HEK293 (cell line): Measurements from ENCODE around the gene TBC1D17.

Source experiments
- CTCF ChIA-PET: fragments of 350-600 bp; formaldehyde crosslinking; extraction: SDS; loops from one replicate; lab custom pipeline; 2021; ENCODE audit warnings: antibody characterized with exemption; lab: Yijun Ruan, JAX
- POLR2A ChIA-PET: fragments of 300-600 bp; formaldehyde crosslinking; extraction: SDS; loops from one replicate; lab custom pipeline; 2020; ENCODE audit warnings: antibody characterized with exemption, inconsistent platforms; lab: Yijun Ruan, JAX
- H3K27ac ChIP-seq: fragments of 200-500 bp; sonication (Bioruptor generic); 2 replicates; pipeline ENCODE4 v1.5.1; 2014; ENCODE audit warnings: low read depth, low read length, control low read depth, inconsistent platforms; ENCODE audit errors: extremely low read depth
- H3K36me3 ChIP-seq, 2 experiments: fragments of 200-500 bp in 1 of 2; sonication (Bioruptor generic) in 1 of 2; 1 replicate in 1 of 2; 2 replicates in 1 of 2; pipeline ENCODE4 v1.5.1; 2014 to 2017; ENCODE audit warnings: inconsistent platforms in 2 of 2, low read length in 2 of 2; ENCODE audit not compliant: control insufficient read depth in 2 of 2, insufficient read depth in 1 of 2
- H3K4me1 ChIP-seq: fragments of 200-500 bp; sonication (Bioruptor generic); 2 replicates; pipeline ENCODE4 v1.5.1; 2014; ENCODE audit warnings: mild to moderate bottlenecking, low read length, inconsistent platforms; ENCODE audit not compliant: control insufficient read depth, insufficient read depth
- H3K4me3 ChIP-seq: 2 replicates; pipeline ENCODE4 v1.5.1; 2011; ENCODE audit warnings: low read depth, mild to moderate bottlenecking, control low read depth, low read length, moderate library complexity
- H3K9me3 ChIP-seq: fragments of 200-500 bp; sonication (Bioruptor generic); 2 replicates; pipeline ENCODE4 v1.5.1; 2014; ENCODE audit warnings: low read depth, low read length, inconsistent platforms; ENCODE audit not compliant: control insufficient read depth, insufficient read depth
- BCL11B ChIP-seq: fragments of 450-650 bp; formaldehyde crosslinking; IDR thresholded peaks from 2 replicates; pipeline ENCODE4 v1.5.1; 2016; ENCODE audit warnings: low read depth, missing biosample characterization, missing genetic modification characterization
- EGR2 ChIP-seq: fragments of 450-650 bp; formaldehyde crosslinking; IDR thresholded peaks from 2 replicates; pipeline ENCODE4 v1.5.1; 2016; ENCODE audit warnings: low read depth, missing biosample characterization, missing genetic modification characterization
- GLI2 ChIP-seq: fragments of 450-650 bp; formaldehyde crosslinking; IDR thresholded peaks from 2 replicates; pipeline ENCODE4; 2017; ENCODE audit warnings: missing biosample characterization, missing genetic modification characterization, low read depth, borderline replicate concordance
- KLF1 ChIP-seq: fragments of 450-650 bp; formaldehyde crosslinking; IDR thresholded peaks from 2 replicates; pipeline ENCODE4 v1.5.1; 2016; ENCODE audit warnings: missing biosample characterization, missing genetic modification characterization
- PRDM1 ChIP-seq: fragments of 450-650 bp; formaldehyde crosslinking; IDR thresholded peaks from 2 replicates; pipeline ENCODE4; 2016; ENCODE audit warnings: missing biosample characterization, missing genetic modification characterization
- PRDM10 ChIP-seq: fragments of 450-650 bp; formaldehyde crosslinking; IDR thresholded peaks from 2 replicates; pipeline ENCODE4 v1.5.1; 2016; ENCODE audit warnings: missing biosample characterization, missing genetic modification characterization
- SALL2 ChIP-seq: fragments of 450-650 bp; formaldehyde crosslinking; IDR thresholded peaks from 2 replicates; pipeline ENCODE4 v1.5.0; 2017; ENCODE audit warnings: missing biosample characterization, mild to moderate bottlenecking, missing genetic modification characterization, borderline replicate concordance
- SCRT1 ChIP-seq: fragments of 450-650 bp; formaldehyde crosslinking; IDR thresholded peaks from 2 replicates; pipeline ENCODE4 v1.5.1; 2016; ENCODE audit warnings: missing biosample characterization, missing genetic modification characterization, borderline replicate concordance
- SCRT2 ChIP-seq: fragments of 450-650 bp; formaldehyde crosslinking; IDR thresholded peaks from 2 replicates; pipeline ENCODE4 v1.5.1; 2016; ENCODE audit warnings: missing biosample characterization, missing genetic modification characterization
- YY1 ChIP-seq: fragments of 450-650 bp; formaldehyde crosslinking; IDR thresholded peaks from 2 replicates; pipeline ENCODE4 v1.5.1; 2018; ENCODE audit warnings: missing biosample characterization, missing genetic modification characterization
- ZBTB11 ChIP-seq: fragments of 450-650 bp; formaldehyde crosslinking; conservative IDR thresholded peaks from 2 replicates; pipeline ENCODE4 v1.5.1; 2016; ENCODE audit warnings: low read depth, missing biosample characterization, missing genetic modification characterization
- ZFP3 ChIP-seq: fragments of 450-650 bp; formaldehyde crosslinking; IDR thresholded peaks from 2 replicates; pipeline ENCODE4 v1.5.1; 2016; ENCODE audit warnings: low read depth, missing biosample characterization, missing genetic modification characterization
- ZNF112 ChIP-seq: fragments of 450-650 bp; formaldehyde crosslinking; IDR thresholded peaks from 2 replicates; pipeline ENCODE4 v1.5.0; 2017; ENCODE audit warnings: missing biosample characterization, missing genetic modification characterization
- ZNF114 ChIP-seq: fragments of 450-650 bp; formaldehyde crosslinking; IDR thresholded peaks from 2 replicates; pipeline ENCODE4 v1.5.0; 2017; ENCODE audit warnings: missing biosample characterization, missing genetic modification characterization
- ZNF146 ChIP-seq: fragments of 450-650 bp; formaldehyde crosslinking; IDR thresholded peaks from 2 replicates; pipeline ENCODE4 v1.5.1; 2016; ENCODE audit warnings: missing biosample characterization, missing genetic modification characterization
- ZNF184 ChIP-seq: fragments of 450-650 bp; IDR thresholded peaks from 2 replicates; pipeline ENCODE4 v1.5.1; 2018; ENCODE audit warnings: missing biosample characterization, mild to moderate bottlenecking, missing genetic modification characterization
- ZNF19 ChIP-seq: fragments of 450-650 bp; formaldehyde crosslinking; IDR thresholded peaks from 2 replicates; pipeline ENCODE4; 2016; ENCODE audit warnings: missing biosample characterization, missing genetic modification characterization, low read depth
- ZNF221 ChIP-seq: fragments of 450-650 bp; formaldehyde crosslinking; IDR thresholded peaks from 2 replicates; pipeline ENCODE4 v1.5.1; 2017; ENCODE audit warnings: missing biosample characterization, missing genetic modification characterization, borderline replicate concordance
- ZNF302 ChIP-seq: fragments of 450-650 bp; formaldehyde crosslinking; IDR thresholded peaks from 2 replicates; pipeline ENCODE4 v1.5.1; 2016; ENCODE audit warnings: missing biosample characterization, missing genetic modification characterization, low read depth
- ZNF341 ChIP-seq: fragments of 450-650 bp; formaldehyde crosslinking; IDR thresholded peaks from 2 replicates; pipeline ENCODE4; 2016; ENCODE audit warnings: low read depth, missing biosample characterization, missing genetic modification characterization
- ZNF521 ChIP-seq: fragments of 450-650 bp; formaldehyde crosslinking; IDR thresholded peaks from 2 replicates; pipeline ENCODE4 v1.5.1; 2017; ENCODE audit warnings: missing biosample characterization, mild to moderate bottlenecking, missing genetic modification characterization
- ZNF529 ChIP-seq: fragments of 450-650 bp; formaldehyde crosslinking; IDR thresholded peaks from 2 replicates; pipeline ENCODE4 v1.5.1; 2017; ENCODE audit warnings: missing genetic modification characterization, missing biosample characterization; ENCODE audit not compliant: insufficient replicate concordance
- ZNF530 ChIP-seq: fragments of 450-650 bp; formaldehyde crosslinking; IDR thresholded peaks from 2 replicates; pipeline ENCODE4 v1.5.1; 2016; ENCODE audit warnings: low read depth, missing biosample characterization, missing genetic modification characterization
- ZNF585B ChIP-seq: fragments of 450-650 bp; formaldehyde crosslinking; IDR thresholded peaks from 2 replicates; pipeline ENCODE4 v1.5.1; 2016; ENCODE audit warnings: missing biosample characterization, missing genetic modification characterization
- ZNF677 ChIP-seq: fragments of 450-650 bp; IDR thresholded peaks from 2 replicates; pipeline ENCODE4 v1.5.0; 2018; ENCODE audit warnings: missing biosample characterization, mild to moderate bottlenecking, missing genetic modification characterization, moderate library complexity
- ZNF791 ChIP-seq: fragments of 450-650 bp; formaldehyde crosslinking; IDR thresholded peaks from 2 replicates; pipeline ENCODE4 v1.5.1; 2016; ENCODE audit warnings: missing biosample characterization, missing genetic modification characterization
- ZSCAN18 ChIP-seq: fragments of 450-650 bp; formaldehyde crosslinking; IDR thresholded peaks from 2 replicates; pipeline ENCODE4 v1.5.1; 2016; ENCODE audit warnings: missing biosample characterization, missing genetic modification characterization
- TF ChIP-seq, protein P1 (sequence below): fragments of 450-650 bp; IDR thresholded peaks from 2 replicates; pipeline ENCODE4 v1.5.1; 2018; ENCODE audit warnings: missing biosample characterization, missing genetic modification characterization

TBC1D17 gene

DNA sequence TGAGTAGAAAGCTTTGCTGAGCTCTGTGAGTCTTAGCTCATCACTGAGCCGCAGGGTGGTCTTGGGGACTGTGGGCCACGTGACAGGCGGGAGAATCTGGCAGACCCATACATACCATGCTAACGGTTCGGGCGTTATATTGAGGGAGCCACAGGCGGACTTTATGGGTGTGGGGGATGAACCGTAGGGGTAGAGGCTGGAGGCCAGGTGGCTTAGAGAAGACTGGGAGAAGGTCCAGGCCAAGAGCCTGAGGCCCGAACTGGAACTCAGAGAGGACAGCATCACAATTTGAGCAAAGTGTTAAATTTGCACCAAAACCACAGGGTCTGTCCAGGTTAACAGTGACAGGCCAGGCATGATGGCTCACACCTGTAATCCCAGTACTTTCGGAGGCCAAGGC lies 36.2 kb downstream of the TBC1D17 start:
- H3K4me3 ChIP-seq = no peak overlapping the region
- H3K27ac ChIP-seq = 0 out of 2 replicates have a peak overlapping the region, but pooled peaks have one; percentile 27
- POLR2A ChIA-PET = interaction anchor here (0.9 to 2.0 kb wide), 3 partner anchors 8 to 37 kb away, joined by 3 to 6 read pairs (median 5); partner anchors contain the start of genes AKT1S1, ATF5, NUP62 and TBC1D17
- H3K36me3 ChIP-seq = peaks cover 61 to 86% of the 10 kb centered on the region in 2 experiments
- no peaks in the 10 kb centered on the region for H3K9me3 ChIP-seq
- H3K4me1 ChIP-seq = no peaks in the 10 kb centered on the region
- TF ChIP-seq ZNF341 (tag by site-specific recombination) (no peak), ZNF529 (no peak), ZFP3 (no peak), ZNF791 (no peak), ZNF677 (tag by site-specific recombination) (no peak), ZNF19 (no peak), ZNF221 (tag by site-specific recombination) (no peak), SALL2 (tag by site-specific recombination) (no peak), ZNF521 (tag by site-specific recombination) (no peak), GLI2 (tag by site-specific recombination) (no peak), EGR2 (tag by site-specific recombination) (no peak), KLF1 (tag by site-specific recombination) (no peak), ZNF114 (tag by site-specific recombination) (no peak), ZNF302 (no peak), ZNF585B (tag by site-specific recombination) (no peak), ZSCAN18 (tag by site-specific recombination) (no peak), BCL11B (tag by site-specific recombination) (no peak), PRDM10 (no peak), ZNF146 (tag by site-specific recombination) (no peak)
- TF ChIP-seq, protein P1, sequence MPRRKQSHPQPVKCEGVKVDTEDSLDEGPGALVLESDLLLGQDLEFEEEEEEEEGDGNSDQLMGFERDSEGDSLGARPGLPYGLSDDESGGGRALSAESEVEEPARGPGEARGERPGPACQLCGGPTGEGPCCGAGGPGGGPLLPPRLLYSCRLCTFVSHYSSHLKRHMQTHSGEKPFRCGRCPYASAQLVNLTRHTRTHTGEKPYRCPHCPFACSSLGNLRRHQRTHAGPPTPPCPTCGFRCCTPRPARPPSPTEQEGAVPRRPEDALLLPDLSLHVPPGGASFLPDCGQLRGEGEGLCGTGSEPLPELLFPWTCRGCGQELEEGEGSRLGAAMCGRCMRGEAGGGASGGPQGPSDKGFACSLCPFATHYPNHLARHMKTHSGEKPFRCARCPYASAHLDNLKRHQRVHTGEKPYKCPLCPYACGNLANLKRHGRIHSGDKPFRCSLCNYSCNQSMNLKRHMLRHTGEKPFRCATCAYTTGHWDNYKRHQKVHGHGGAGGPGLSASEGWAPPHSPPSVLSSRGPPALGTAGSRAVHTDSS = no peak
- CTCF ChIA-PET = interaction anchor here (0.7 to 1.3 kb wide), 4 partner anchors 15 to 345 kb away, joined by 3 read pairs; partner anchors contain the start of genes ATF5 and NUP62

DNA sequence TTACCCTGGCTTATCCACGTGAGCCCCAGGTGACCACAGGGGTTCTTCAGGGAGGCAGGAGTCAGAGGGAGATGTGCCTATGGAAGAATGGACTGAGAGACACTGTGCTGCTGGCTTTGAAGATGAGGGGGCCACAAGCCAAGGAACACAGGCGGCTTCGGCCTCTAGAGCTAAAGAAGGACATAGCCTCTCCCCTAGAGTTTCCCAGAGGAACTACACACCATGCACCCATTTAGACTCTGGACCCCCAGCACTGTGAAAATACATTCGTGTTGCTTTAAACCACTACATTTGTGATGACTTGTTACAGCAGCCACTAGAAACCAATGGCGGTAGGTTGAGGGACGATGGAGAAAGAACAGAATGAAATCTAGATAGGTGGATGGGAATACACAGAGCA lies 37.8 kb downstream of the TBC1D17 start:
- POLR2A ChIA-PET = interaction anchor here (2.4 kb wide), 1 partner anchor 14 kb away, joined by 16 read pairs; the partner anchor contains the start of genes ATF5 and NUP62
- no peak overlapping the region for H3K4me3 ChIP-seq
- no peaks in the 10 kb centered on the region for H3K4me1 ChIP-seq
- no peak overlapping the region for H3K27ac ChIP-seq
- peaks cover 57 to 78% of the 10 kb centered on the region in 2 experiments for H3K36me3 ChIP-seq
- CTCF ChIA-PET = interaction anchor here (0.6 to 0.9 kb wide), 3 partner anchors 22 to 150 kb away, joined by 3 to 4 read pairs (median 3); partner anchors contain the start of genes VRK3 and ZNF473
- H3K9me3 ChIP-seq = no peaks in the 10 kb centered on the region
- TF ChIP-seq ZNF112 (no peak), YY1 (tag by site-specific recombination) (no peak), SCRT1 (tag by site-specific recombination) (no peak), PRDM1 (tag by site-specific recombination) (no peak), ZNF184 (tag by site-specific recombination) (no peak), ZNF530 (tag by site-specific recombination) (no peak), SCRT2 (tag by site-specific recombination) (no peak), ZBTB11 (tag by site-specific recombination) (no peak)
